HEK293 (cell line): ENCODE measurements around the gene SULT4A1.

Source experiments
- CTCF ChIA-PET: fragments of 350-600 bp; formaldehyde crosslinking; extraction: SDS; loops from one replicate; lab custom pipeline; 2021; ENCODE audit warnings: antibody characterized with exemption; lab: Yijun Ruan, JAX
- POLR2A ChIA-PET: fragments of 300-600 bp; formaldehyde crosslinking; extraction: SDS; loops from one replicate; lab custom pipeline; 2020; ENCODE audit warnings: antibody characterized with exemption, inconsistent platforms; lab: Yijun Ruan, JAX
- H3K27ac ChIP-seq: fragments of 200-500 bp; sonication (Bioruptor generic); 2 replicates; pipeline ENCODE4 v1.5.1; 2014; ENCODE audit warnings: low read depth, low read length, control low read depth, inconsistent platforms; ENCODE audit errors: extremely low read depth
- H3K36me3 ChIP-seq, 2 experiments: fragments of 200-500 bp in 1 of 2; sonication (Bioruptor generic) in 1 of 2; 1 replicate in 1 of 2; 2 replicates in 1 of 2; pipeline ENCODE4 v1.5.1; 2014 to 2017; ENCODE audit warnings: inconsistent platforms in 2 of 2, low read length in 2 of 2; ENCODE audit not compliant: control insufficient read depth in 2 of 2, insufficient read depth in 1 of 2
- H3K4me1 ChIP-seq: fragments of 200-500 bp; sonication (Bioruptor generic); 2 replicates; pipeline ENCODE4 v1.5.1; 2014; ENCODE audit warnings: mild to moderate bottlenecking, low read length, inconsistent platforms; ENCODE audit not compliant: control insufficient read depth, insufficient read depth
- H3K4me3 ChIP-seq: 2 replicates; pipeline ENCODE4 v1.5.1; 2011; ENCODE audit warnings: low read depth, mild to moderate bottlenecking, control low read depth, low read length, moderate library complexity
- H3K9me3 ChIP-seq: fragments of 200-500 bp; sonication (Bioruptor generic); 2 replicates; pipeline ENCODE4 v1.5.1; 2014; ENCODE audit warnings: low read depth, low read length, inconsistent platforms; ENCODE audit not compliant: control insufficient read depth, insufficient read depth
- ATF2 ChIP-seq: fragments of 450-650 bp; formaldehyde crosslinking; IDR thresholded peaks from 2 replicates; pipeline ENCODE4 v1.5.1; 2016; ENCODE audit warnings: missing biosample characterization, missing genetic modification characterization, low read depth
- EGR2 ChIP-seq: fragments of 450-650 bp; formaldehyde crosslinking; IDR thresholded peaks from 2 replicates; pipeline ENCODE4 v1.5.1; 2016; ENCODE audit warnings: low read depth, missing biosample characterization, missing genetic modification characterization
- GLI2 ChIP-seq: fragments of 450-650 bp; formaldehyde crosslinking; IDR thresholded peaks from 2 replicates; pipeline ENCODE4; 2017; ENCODE audit warnings: missing biosample characterization, missing genetic modification characterization, low read depth, borderline replicate concordance
- IKZF3 ChIP-seq: fragments of 450-650 bp; IDR thresholded peaks from 2 replicates; pipeline ENCODE4 v1.5.0; 2018; ENCODE audit warnings: missing biosample characterization, mild to moderate bottlenecking, missing genetic modification characterization, moderate library complexity
- SCRT2 ChIP-seq: fragments of 450-650 bp; formaldehyde crosslinking; IDR thresholded peaks from 2 replicates; pipeline ENCODE4 v1.5.1; 2016; ENCODE audit warnings: missing biosample characterization, missing genetic modification characterization
- SETDB1 ChIP-seq: IDR thresholded peaks from one replicate; pipeline ENCODE4 v1.6.1; 2017; ENCODE audit warnings: mild to moderate bottlenecking, low read length, moderate library complexity, mixed read lengths; ENCODE audit not compliant: insufficient read length
- SP2 ChIP-seq: fragments of 450-650 bp; formaldehyde crosslinking; IDR thresholded peaks from 2 replicates; pipeline ENCODE4 v1.5.1; 2016; ENCODE audit warnings: missing biosample characterization, missing genetic modification characterization
- ZBTB26 ChIP-seq: fragments of 450-650 bp; formaldehyde crosslinking; optimal IDR thresholded peaks from 2 replicates; pipeline ENCODE3; 2016; ENCODE audit warnings: missing biosample characterization, mild to moderate bottlenecking, missing genetic modification characterization
- ZNF148 ChIP-seq: fragments of 450-650 bp; formaldehyde crosslinking; IDR thresholded peaks from 2 replicates; pipeline ENCODE4 v1.5.0; 2017; ENCODE audit warnings: missing biosample characterization, missing genetic modification characterization, borderline replicate concordance
- ZNF174 ChIP-seq: fragments of 450-650 bp; formaldehyde crosslinking; IDR thresholded peaks from 2 replicates; pipeline ENCODE4 v1.5.0; 2017; ENCODE audit warnings: missing biosample characterization, mild to moderate bottlenecking, missing genetic modification characterization
- ZNF26 ChIP-seq: fragments of 450-650 bp; formaldehyde crosslinking; IDR thresholded peaks from 2 replicates; pipeline ENCODE4 v1.5.1; 2016; ENCODE audit warnings: missing biosample characterization, missing genetic modification characterization
- ZNF404 ChIP-seq: fragments of 450-650 bp; formaldehyde crosslinking; IDR thresholded peaks from 2 replicates; pipeline ENCODE4 v1.5.1; 2017; ENCODE audit warnings: missing biosample characterization, missing genetic modification characterization
- ZNF555 ChIP-seq: fragments of 450-650 bp; formaldehyde crosslinking; conservative IDR thresholded peaks from 2 replicates; pipeline ENCODE4 v1.5.1; 2017; ENCODE audit warnings: missing biosample characterization, mild to moderate bottlenecking, missing genetic modification characterization, inconsistent platforms
- ZNF624 ChIP-seq: fragments of 450-650 bp; formaldehyde crosslinking; IDR thresholded peaks from 2 replicates; pipeline ENCODE4 v1.5.1; 2017; ENCODE audit warnings: missing biosample characterization, missing genetic modification characterization
- ZNF701 ChIP-seq: fragments of 450-650 bp; formaldehyde crosslinking; IDR thresholded peaks from 2 replicates; pipeline ENCODE4 v1.5.1; 2016; ENCODE audit warnings: missing biosample characterization, missing genetic modification characterization
- ZNF777 ChIP-seq: fragments of 450-650 bp; formaldehyde crosslinking; IDR thresholded peaks from 2 replicates; pipeline ENCODE4 v1.5.1; 2017; ENCODE audit warnings: missing biosample characterization, missing genetic modification characterization, borderline replicate concordance
- ZNF785 ChIP-seq: fragments of 450-650 bp; formaldehyde crosslinking; IDR thresholded peaks from 2 replicates; pipeline ENCODE4 v1.5.1; 2016; ENCODE audit warnings: missing biosample characterization, missing genetic modification characterization
- ZSCAN16 ChIP-seq: fragments of 450-650 bp; formaldehyde crosslinking; IDR thresholded peaks from 2 replicates; pipeline ENCODE4 v1.5.1; 2016; ENCODE audit warnings: missing biosample characterization, missing genetic modification characterization

SULT4A1 gene

GRCh38 chr22:43824724-43825420, 37.4 kb downstream of the SULT4A1 start:
- ChIA-PET POLR2A (no interaction called here), CTCF (interaction anchor here (0.6 kb wide), 1 partner anchor 439 kb away, joined by 3 read pairs; no protein-coding TSS in a partner anchor)
- H3K4me3 ChIP-seq = no peak overlapping the region
- no peaks in the 10 kb centered on the region for H3K9me3 ChIP-seq
- H3K36me3 ChIP-seq = peaks cover 0 to 30% of the 10 kb centered on the region in 2 experiments; a peak in 1 of 3 replicates
- TF ChIP-seq ZNF148 (tag by site-specific recombination) = no peak
- TF ChIP-seq IKZF3 (tag by site-specific recombination) = no peak
- TF ChIP-seq SCRT2 (tag by site-specific recombination) = no peak
- peak; percentile 28; the same call in 1 of the 2 replicates for TF ChIP-seq EGR2
- no peak for TF ChIP-seq ZBTB26 (tag by site-specific recombination)
- no peak for TF ChIP-seq ZNF624
- no peak for TF ChIP-seq ZNF174 (tag by site-specific recombination)
- TF ChIP-seq, all 188 proteins: peak for 1
- Histone ChIP-seq H3K27ac (no peak overlapping the region), H3K4me1 (no peaks in the 10 kb centered on the region; the same call in 1 of the 2 replicates)

GRCh38 chr22:43823911-43824665, 38.2 kb downstream of the SULT4A1 start:
- H3K27ac ChIP-seq = no peak overlapping the region
- TF ChIP-seq ZNF785 (tag by site-specific recombination) = no peak
- no peak for TF ChIP-seq SP2 (tag by site-specific recombination)
- no peak for TF ChIP-seq ZNF555 (tag by site-specific recombination)
- TF ChIP-seq ATF2 = no peak
- no peak for TF ChIP-seq ZNF701
- TF ChIP-seq ZNF404 (tag by site-specific recombination) = no peak
- no peak for TF ChIP-seq ZNF26 (tag by site-specific recombination)
- TF ChIP-seq GLI2 (tag by site-specific recombination) = no peak
- TF ChIP-seq ZNF777 (tag by site-specific recombination) = no peak
- no peak for TF ChIP-seq ZSCAN16 (tag by site-specific recombination)
- no peak for TF ChIP-seq SETDB1
- CTCF ChIA-PET = interaction anchor here (0.9 kb wide), 1 partner anchor 18 kb away, joined by 3 read pairs; no protein-coding TSS in a partner anchor
- no peaks in the 10 kb centered on the region for H3K9me3 ChIP-seq
- POLR2A ChIA-PET = no interaction called here
- peaks cover 0 to 25% of the 10 kb centered on the region in 2 experiments; a peak in 1 of 3 replicates for H3K36me3 ChIP-seq
- no peaks in the 10 kb centered on the region; the same call in 1 of the 2 replicates for H3K4me1 ChIP-seq
- no peak overlapping the region for H3K4me3 ChIP-seq
